Renal cortical epithelial cell (primary cell): ENCODE measurements around the gene DBNDD1. TPM values are rescaled to one million over a fixed set of nuclear protein-coding genes. Genes with fewer than 3 reads are reported as not detected.
"Not testable (repeated sequence)": the region's sequence is repeated elsewhere in the genome, so short reads cannot be mapped to it uniquely, and the experiment has no call there.

Experiments used
- DNase-seq: peaks from one replicate; pipeline ENCODE4 v3.0.0-alpha.2; 2011; ENCODE audit warnings: low read depth
- total RNA-seq: library from RNA; depleted of rRNA; stranded (reverse); fragments of >200 nt; gene quantifications from 2 replicates; pipeline ENCODE4 v1.2.3, GENCODE V29; 2014

DBNDD1 gene
- 14.4 and 24.2 TPM in 2 replicates for total RNA-seq

- no peak for DNase-seq
Measured at GRCh38 chr16:90018652-90019542, at the start of gene DBNDD1. DBNDD1 (minus strand) TSS chr16:90019456; CDS start chr16:90019341, 115 bp downstream.

DNA sequence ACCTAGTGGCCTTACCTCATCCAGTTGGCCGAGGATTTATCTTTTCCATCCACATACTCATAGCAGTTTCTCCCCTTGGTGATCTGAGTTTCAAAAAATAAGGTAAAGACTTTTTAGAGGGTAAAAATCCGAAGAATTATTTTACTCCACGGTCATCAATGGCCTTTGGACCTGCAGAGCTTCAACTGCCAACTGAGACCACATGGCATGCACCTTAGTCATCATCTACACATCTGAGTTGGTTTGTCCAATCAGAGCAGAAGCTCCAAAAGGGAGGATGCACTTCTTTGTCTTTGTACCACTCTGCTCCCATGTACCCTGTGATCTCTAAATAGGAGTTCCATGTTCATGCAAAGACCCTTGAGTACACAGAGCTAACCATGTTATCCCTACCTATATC lies 42.2 kb upstream of the DBNDD1 start:
- DNase-seq: no peak

GRCh38 chr16:90057738-90058173 lies 38.5 kb upstream of the DBNDD1 start:
- DNase-seq: no peak

GRCh38 chr16:90056521-90056920 lies 37.3 kb upstream of the DBNDD1 start:
- not testable (repeated sequence) for DNase-seq

- no peak for DNase-seq
Measured at GRCh38 chr16:90055371-90055770, 36.1 kb upstream of the DBNDD1 start.

GRCh38 chr16:90054554-90054953 lies 35.3 kb upstream of the DBNDD1 start:
- DNase-seq: no peak

DNA sequence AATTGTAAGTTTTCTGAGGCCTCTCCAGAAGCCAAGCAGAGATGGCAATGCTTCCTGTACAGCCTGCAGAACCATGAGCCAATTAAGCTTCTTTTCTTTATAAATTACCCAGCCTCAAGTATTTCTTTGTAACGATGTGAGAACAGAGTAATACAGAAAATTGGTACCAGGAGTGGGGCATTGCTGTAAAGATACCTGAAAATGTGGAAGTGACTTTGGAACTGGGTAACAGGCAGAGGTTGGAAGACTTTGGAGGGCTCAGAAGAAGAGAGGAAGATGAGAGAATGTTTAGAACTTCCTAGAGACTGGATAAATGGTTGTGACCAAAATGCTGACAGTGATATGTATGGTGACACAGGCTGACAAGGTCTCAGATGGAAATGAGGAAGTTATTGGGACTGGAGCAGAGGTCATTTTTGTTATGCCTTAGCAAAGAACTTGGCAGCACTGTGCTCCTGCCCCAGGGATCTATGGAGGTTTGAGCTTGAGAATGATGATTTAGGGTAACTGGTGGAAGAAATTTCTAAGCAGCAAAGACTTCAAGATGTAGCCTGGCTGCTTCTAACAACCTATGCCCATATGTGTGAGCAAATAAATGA lies 34.7 kb upstream of the DBNDD1 start:
- no peak for DNase-seq

DNA sequence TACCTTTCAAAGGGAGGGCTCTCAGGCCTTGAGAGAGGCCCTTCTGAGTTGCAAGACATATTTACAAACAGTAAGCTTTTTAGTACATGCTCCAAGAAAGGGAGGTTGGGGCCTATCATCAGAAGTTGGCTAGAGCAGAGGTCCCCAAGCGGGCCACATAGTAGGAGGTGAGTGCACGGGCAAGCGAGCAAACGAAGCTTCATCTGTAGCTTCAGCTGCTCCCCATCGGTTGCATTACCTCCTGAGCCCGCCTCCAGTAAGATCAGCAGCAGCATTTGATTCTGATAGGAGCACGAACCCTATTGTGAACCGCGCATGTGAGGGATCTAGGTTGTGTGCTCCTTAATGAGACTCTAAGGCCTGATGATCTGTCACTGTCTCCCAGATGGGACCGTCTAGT lies 31.7 kb upstream of the DBNDD1 start:
- DNase-seq: no peak

- no peak for DNase-seq
Measured at GRCh38 chr16:90048737-90049330, 29.6 kb upstream of the DBNDD1 start.

GRCh38 chr16:90048347-90048722 lies 29.1 kb upstream of the DBNDD1 start:
- DNase-seq: peak; percentile 28

DNA sequence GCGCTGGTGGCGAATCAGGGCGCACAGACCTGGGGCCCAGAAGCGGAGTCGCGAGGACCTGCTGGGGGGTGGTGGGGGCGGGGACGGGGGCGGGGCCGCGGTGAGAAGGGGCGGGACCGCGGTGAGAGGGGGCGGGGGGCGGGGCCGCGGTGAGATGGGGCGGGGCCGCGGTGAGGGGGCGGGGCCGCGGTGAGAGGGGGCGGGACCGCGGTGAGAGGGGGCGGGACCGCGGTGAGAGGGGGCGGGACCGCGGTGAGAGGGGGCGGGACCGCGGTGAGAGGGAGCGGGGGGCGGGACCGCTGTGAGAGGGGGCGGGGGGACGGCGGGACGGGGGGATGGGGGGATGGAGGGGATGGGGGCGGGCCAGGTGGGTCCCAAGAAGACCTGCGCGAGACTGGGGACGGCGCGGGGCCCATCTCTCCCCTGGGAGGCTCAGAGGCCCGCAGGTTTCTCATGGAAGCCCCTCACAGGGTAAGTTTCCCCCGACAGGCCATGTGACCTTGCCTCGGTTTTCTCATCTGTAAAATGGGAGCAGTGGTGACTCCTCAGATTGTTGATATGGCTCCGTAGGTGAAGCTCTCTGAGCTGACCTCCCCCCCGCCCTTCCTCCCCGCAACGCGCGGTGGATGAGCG lies 28.6 kb upstream of the DBNDD1 start:
- DNase-seq: no peak

DNA sequence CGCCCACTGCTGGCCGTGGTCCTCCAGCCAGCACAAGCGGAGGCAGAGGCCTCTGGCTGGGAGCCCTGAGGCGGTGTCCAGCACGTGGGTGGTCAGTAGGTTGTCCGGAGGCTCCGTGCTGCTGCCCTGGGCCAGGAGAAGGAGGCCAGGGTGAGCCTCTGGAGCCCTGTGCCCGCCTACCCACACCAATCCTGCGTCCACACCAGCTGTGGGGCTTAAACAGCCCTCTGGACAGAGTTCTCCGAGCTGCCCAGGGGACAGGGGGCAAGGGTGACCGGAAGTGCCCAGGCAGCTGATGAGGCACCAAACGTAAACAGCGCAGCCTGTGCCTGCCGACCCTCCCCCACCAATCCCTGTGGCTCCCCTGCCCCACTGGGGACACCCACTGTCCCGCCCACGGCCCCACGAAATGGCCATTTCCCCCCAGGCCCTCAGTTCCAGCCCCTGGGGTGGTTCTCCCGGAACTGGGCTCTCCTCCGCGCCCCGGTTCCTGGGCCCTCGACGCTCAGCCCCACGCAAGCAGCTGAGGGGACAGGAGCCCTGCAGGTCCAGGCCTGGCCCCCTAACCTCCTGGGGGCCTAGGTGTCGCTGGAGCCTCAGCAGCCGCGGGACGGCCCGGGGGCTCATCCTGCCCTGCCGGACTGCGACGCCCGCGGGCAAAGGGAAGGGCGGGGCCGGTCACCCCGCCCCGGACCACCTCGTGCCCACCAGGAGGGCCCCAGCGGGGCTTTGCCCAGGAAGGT lies 27.9 kb upstream of the DBNDD1 start:
- DNase-seq: peak; percentile 47

- no peak for DNase-seq
Measured at GRCh38 chr16:90046122-90046970, 27.1 kb upstream of the DBNDD1 start.

DNA sequence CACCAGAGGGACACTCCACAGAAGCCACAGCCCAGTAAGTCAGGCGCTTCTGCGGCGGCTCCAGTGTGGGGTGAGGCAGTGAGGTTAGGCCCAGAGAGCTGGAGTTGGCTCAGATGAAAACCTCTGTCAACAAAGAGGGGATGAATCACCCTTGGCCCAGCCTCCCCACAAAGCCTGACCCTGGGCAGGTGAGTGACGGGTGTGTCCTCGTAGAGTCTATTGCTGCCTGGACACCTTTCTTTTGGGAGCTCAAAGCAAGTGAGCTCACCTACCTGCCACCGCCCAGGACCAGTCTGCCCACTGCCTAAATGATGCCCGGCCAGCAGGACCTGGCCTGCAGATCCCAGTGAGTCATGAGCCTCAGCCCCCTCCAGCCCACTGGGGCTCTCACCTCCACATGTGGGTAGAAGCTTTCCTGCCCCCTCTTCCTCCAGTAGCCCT lies 24.9 kb upstream of the DBNDD1 start:
- DNase-seq: peak; percentile 56

DNA sequence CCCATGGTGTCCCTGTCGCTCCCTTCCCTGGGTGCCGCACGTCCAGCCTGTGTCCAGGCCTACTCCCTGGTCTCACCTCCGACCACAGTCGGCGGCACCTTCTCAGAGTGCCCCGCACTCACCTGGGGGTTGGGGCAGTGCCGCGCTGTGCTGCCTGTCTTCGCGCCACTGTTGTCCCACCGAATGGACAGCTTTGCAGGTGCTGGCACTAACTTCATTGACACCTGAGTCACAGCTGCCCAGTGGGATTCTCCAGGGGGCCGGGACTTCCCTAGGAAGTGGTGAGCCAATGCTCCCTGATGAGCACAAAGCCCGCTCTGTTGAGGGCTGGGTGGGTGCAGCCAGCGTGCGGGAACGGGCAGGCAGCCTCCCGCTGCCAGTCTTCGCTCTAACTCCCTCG lies 24.3 kb upstream of the DBNDD1 start:
- DNase-seq: no peak

DNA sequence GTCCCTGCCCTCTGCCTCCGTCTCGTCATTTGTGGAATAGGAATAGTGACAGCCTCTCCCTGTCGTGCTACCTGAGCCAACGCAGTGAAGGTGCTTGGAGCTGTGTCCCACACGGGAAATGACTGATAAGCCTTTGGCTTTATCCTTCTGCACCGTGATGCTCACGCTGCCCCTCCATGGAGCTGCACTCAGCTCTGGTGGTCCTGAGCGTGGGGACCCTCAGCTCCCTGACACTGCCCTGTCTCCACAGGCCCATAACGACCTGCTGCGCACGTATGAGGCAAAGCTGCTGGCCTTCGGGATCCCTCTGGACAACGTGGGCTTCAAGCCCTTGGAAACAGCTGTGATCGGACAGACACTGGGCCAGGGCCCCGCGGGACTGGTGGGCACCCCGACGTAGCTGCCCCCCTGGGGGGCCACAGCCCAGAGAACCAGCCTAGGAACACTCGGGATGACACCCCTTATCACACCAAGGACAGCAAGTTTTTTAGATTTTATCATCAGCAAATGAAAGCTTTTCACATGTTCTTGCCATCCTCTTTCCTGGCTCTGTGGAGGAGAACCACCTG lies 23.8 kb upstream of the DBNDD1 start:
- DNase-seq: no peak

- no peak for DNase-seq
Measured at GRCh38 chr16:90041896-90042473, 22.7 kb upstream of the DBNDD1 start.

- DNase-seq: no peak
Measured at GRCh38 chr16:90040152-90041023, 21.1 kb upstream of the DBNDD1 start.

- DNase-seq: no peak
Measured at GRCh38 chr16:90037276-90037675, 18.0 kb upstream of the DBNDD1 start.
